Astrocyte of the spinal cord (primary cell): ENCODE results near the gene WIPF2.

ENCODE experiments used
- DNase-seq: peaks from one replicate; pipeline ENCODE4 v3.0.0; 2011; ENCODE audit warnings: low read depth, low spot score
- H3K4me3 ChIP-seq: 2 replicates; pipeline ENCODE4 v1.5.1; 2011; ENCODE audit warnings: low read depth, mild to moderate bottlenecking, low read length, moderate library complexity
- CTCF ChIP-seq: IDR thresholded peaks from 2 replicates; pipeline ENCODE4 v1.5.1; 2012; ENCODE audit warnings: low read depth, mild to moderate bottlenecking, low read length, inconsistent platforms
- in situ Hi-C: cut with HindIII; loops from 2 replicates; pipeline ENCODE4 v1.10.0; 2017; ENCODE audit warnings: low sequenced_read_pairs

The WIPF2 gene

GRCh38 chr17:40316571-40317344 lies 97.7 kb downstream of the WIPF2 start:
- peak; percentile 81 for DNase-seq
- H3K4me3 ChIP-seq, result no peak overlapping the region
- in situ Hi-C loops, result no loop called here
- TF ChIP-seq CTCF, result no peak

GRCh38 chr17:40317345-40317873 lies 98.3 kb downstream of the WIPF2 start:
- peak; percentile 76 for DNase-seq
- peak; percentile 71 for TF ChIP-seq CTCF
- H3K4me3 ChIP-seq, result peak overlapping the region; percentile 75
- in situ Hi-C loops, result no loop called here

- TF ChIP-seq CTCF, result no peak
- DNase-seq, result peak; percentile 98
- in situ Hi-C loops, result no loop called here
- peak overlapping the region; percentile 75 for H3K4me3 ChIP-seq
Observed at GRCh38 chr17:40317880-40318829, 99.1 kb downstream of the WIPF2 start.

GRCh38 chr17:40318830-40319391 lies 99.8 kb downstream of the WIPF2 start:
- peak; percentile 29 for TF ChIP-seq CTCF
- peak overlapping the region; percentile 75 for H3K4me3 ChIP-seq
- DNase-seq, result no peak
- in situ Hi-C loops, result no loop called here

GRCh38 chr17:40319651-40320540 lies 100.8 kb downstream of the WIPF2 start:
- in situ Hi-C loops, result no loop called here
- TF ChIP-seq CTCF, result no peak
- H3K4me3 ChIP-seq, result peak overlapping the region; percentile 75
- DNase-seq, result no peak
